Testis (tissue), 3 donors: Measurements from ENCODE around the gene TUBB3. TPM values are rescaled to one million over a fixed set of nuclear protein-coding genes. Genes with fewer than 3 reads are reported as not detected.
A peak's percentile ranks its signal among the peaks of the same experiment; 100 is the strongest.

Source experiments
- DNase-seq: peaks from one replicate; pipeline ENCODE4 v3.0.0-alpha.2; 2019
- H3K27ac ChIP-seq, 2 donors: fragments of 200-600 bp; sonication (generic); one replicate each; pipeline ENCODE4 v1.5.1; 2019
- H3K27me3 ChIP-seq: fragments of 200-600 bp; sonication (generic); one replicate; pipeline ENCODE4 v1.5.1; 2019
- H3K36me3 ChIP-seq: fragments of 200-600 bp; sonication (generic); one replicate; pipeline ENCODE4 v1.5.1; 2017; ENCODE audit warnings: low read depth; ENCODE audit errors: missing control alignments
- H3K4me1 ChIP-seq: fragments of 200-600 bp; sonication (generic); one replicate; pipeline ENCODE4 v1.5.1; 2019
- H3K4me3 ChIP-seq, 2 donors: fragments of 200-600 bp; sonication (generic); one replicate each; pipeline ENCODE4 v1.5.1; 2017 to 2019
- H3K9me3 ChIP-seq: fragments of 200-600 bp; sonication (generic); one replicate; pipeline ENCODE4 v1.5.1; 2017
- CTCF ChIP-seq, 3 experiments: fragments of 450-650 bp in 2 of 3; fragments of 200-600 bp in 1 of 3; sonication (generic) in 1 of 3; IDR thresholded peaks; one replicate each; pipeline ENCODE4 v1.5.1; 2016 to 2019; ENCODE audit warnings: antibody characterized with exemption in 3 of 3, mild to moderate bottlenecking in 2 of 3, moderate library complexity in 1 of 3
- POLR2A ChIP-seq: fragments of 450-650 bp; IDR thresholded peaks from one replicate; pipeline ENCODE4 v1.6.1; 2017; ENCODE audit warnings: antibody characterized with exemption, mild to moderate bottlenecking, moderate library complexity
- WGBS, 2 donors: methylation state at CpG; one replicate each; pipeline ENCODE4 v1.1.5; 2018; 5-methylcytosine and 5-hydroxymethylcytosine counted together
- intact Hi-C: fragments of 100-400 bp; cut with DNase I; formaldehyde crosslinking; loops from one replicate; pipeline ENCODE4 v1.15.1; 2023; ENCODE audit warnings: low total_unique reads
- polyA plus RNA-seq: library from polyadenylated mRNA; stranded (reverse); fragments of 350-450 nt; fragmentation: Illumina TruSeq; extraction: RNeasy Lipid Tissue Mini Kit (QIAGEN cat#74804); gene quantifications from one replicate; pipeline ENCODE4 v1.2.3, GENCODE V29; 2014; ENCODE audit warnings: low read depth, low replicate concordance; ENCODE audit not compliant: insufficient read depth
- total RNA-seq, 2 donors: library from RNA; depleted of rRNA; stranded (reverse); fragments of >200 nt; gene quantifications; one replicate each; pipeline ENCODE4 v1.2.3, GENCODE V29; 2016

Gene TUBB3
- total and polyA plus RNA-seq, 3 donors from 2014 or later: 38.8 to 61.7 (median 56.5) TPM

- no peak for TF ChIP-seq POLR2A
- no peak for TF ChIP-seq CTCF (IDR thresholded peaks at IDR 0.05)
- Histone ChIP-seq H3K27ac (no peak overlapping the region), H3K27me3 (no peaks in the 10 kb centered on the region), H3K9me3 (no peaks in the 10 kb centered on the region), H3K36me3 (no peaks in the 10 kb centered on the region), H3K4me1 (no peaks in the 10 kb centered on the region), H3K4me3 (no peak overlapping the region)
- intact Hi-C loops: no loop called here
- WGBS, 2 donors: 70 to 80% methylated on average over 6 to 7 of the region's 7 CpGs
- peak; percentile 79 for DNase-seq
Observed at GRCh38 chr16:89958068-89958467, 34.9 kb downstream of the TUBB3 start.

- no peaks in the 10 kb centered on the region for H3K9me3 ChIP-seq
- no peaks in the 10 kb centered on the region for H3K27me3 ChIP-seq
- WGBS, 2 donors: 87 to 92% methylated on average over 10 of the region's 10 CpGs
- no peaks in the 10 kb centered on the region for H3K4me1 ChIP-seq
- TF ChIP-seq POLR2A (no peak), CTCF (IDR thresholded peaks at IDR 0.05) (no peak)
- H3K27ac ChIP-seq: no peak overlapping the region
- H3K36me3 ChIP-seq: no peaks in the 10 kb centered on the region
- intact Hi-C loops: no loop called here
- no peak for DNase-seq
- no peak overlapping the region for H3K4me3 ChIP-seq
Observed at GRCh38 chr16:89958596-89958995, 35.5 kb downstream of the TUBB3 start.

- TF ChIP-seq CTCF (IDR thresholded peaks at IDR 0.05): no peak
- TF ChIP-seq POLR2A: no peak
- Histone ChIP-seq H3K36me3 (no peaks in the 10 kb centered on the region), H3K27me3 (no peaks in the 10 kb centered on the region), H3K4me1 (no peaks in the 10 kb centered on the region), H3K4me3 (no peak overlapping the region), H3K27ac (no peak overlapping the region), H3K9me3 (no peaks in the 10 kb centered on the region)
- 95 to 96% methylated on average over 11 to 13 of the region's 13 CpGs for WGBS, 2 donors
- no peak for DNase-seq
- intact Hi-C loops: no loop called here
Observed at GRCh38 chr16:89960966-89961365, 37.8 kb downstream of the TUBB3 start.

- Histone ChIP-seq H3K27ac (no peak overlapping the region), H3K27me3 (no peaks in the 10 kb centered on the region), H3K9me3 (no peaks in the 10 kb centered on the region), H3K4me1 (no peaks in the 10 kb centered on the region), H3K36me3 (no peaks in the 10 kb centered on the region), H3K4me3 (no peak overlapping the region)
- DNase-seq: no peak
- TF ChIP-seq POLR2A: no peak
- TF ChIP-seq CTCF (IDR thresholded peaks at IDR 0.05): no peak
- intact Hi-C loops: no loop called here
- WGBS, 2 donors: 95 to 99% methylated on average over 10 to 23 of the region's 23 CpGs
Observed at GRCh38 chr16:89961920-89962319, 38.8 kb downstream of the TUBB3 start.

- TF ChIP-seq CTCF (IDR thresholded peaks at IDR 0.05): no peak
- TF ChIP-seq POLR2A: no peak
- DNase-seq: no peak
- Histone ChIP-seq H3K36me3 (no peaks in the 10 kb centered on the region), H3K4me1 (no peaks in the 10 kb centered on the region), H3K27ac (no peak overlapping the region), H3K4me3 (no peak overlapping the region), H3K27me3 (no peaks in the 10 kb centered on the region), H3K9me3 (no peaks in the 10 kb centered on the region)
- intact Hi-C loops: no loop called here
- WGBS, 2 donors: 86 to 89% methylated on average over 11 to 26 of the region's 26 CpGs
Observed at GRCh38 chr16:89962754-89963498, 39.8 kb downstream of the TUBB3 start.
